ENCODE measurements around the gene LRFN5.

The LRFN5 gene

GRCh38 chr14:41642367-41642766 is 35.7 kb downstream of the LRFN5 start:
- H3K27ac ChIP-seq, result no peak overlapping the region
- no peak for TF ChIP-seq CTCF (IDR thresholded peaks at IDR 0.05; ENCODE audit: low read depth, low read length, missing control alignments)
- in situ Hi-C loops (cut with HindIII; ENCODE audit: low pct_ligation_motif_present, low sequenced_read_pairs), result no loop called here
- H3K36me3 ChIP-seq (replicated peaks), result no peaks in the 10 kb centered on the region
- H3K27me3 ChIP-seq (replicated peaks), result no peaks in the 10 kb centered on the region
- H3K4me3 ChIP-seq (ENCODE audit: low read depth, low read length), result no peak overlapping the region
- DNase-seq, result no peak

GRCh38 chr14:41642789-41643188 is 36.1 kb downstream of the LRFN5 start:
- no peak for DNase-seq
- Histone ChIP-seq H3K4me3 (ENCODE audit: low read depth, low read length) (no peak overlapping the region), H3K27ac (no peak overlapping the region), H3K27me3 (replicated peaks) (no peaks in the 10 kb centered on the region), H3K36me3 (replicated peaks) (no peaks in the 10 kb centered on the region)
- in situ Hi-C loops (cut with HindIII; ENCODE audit: low pct_ligation_motif_present, low sequenced_read_pairs), result no loop called here
- no peak for TF ChIP-seq CTCF (IDR thresholded peaks at IDR 0.05; ENCODE audit: low read depth, low read length, missing control alignments)

DNA sequence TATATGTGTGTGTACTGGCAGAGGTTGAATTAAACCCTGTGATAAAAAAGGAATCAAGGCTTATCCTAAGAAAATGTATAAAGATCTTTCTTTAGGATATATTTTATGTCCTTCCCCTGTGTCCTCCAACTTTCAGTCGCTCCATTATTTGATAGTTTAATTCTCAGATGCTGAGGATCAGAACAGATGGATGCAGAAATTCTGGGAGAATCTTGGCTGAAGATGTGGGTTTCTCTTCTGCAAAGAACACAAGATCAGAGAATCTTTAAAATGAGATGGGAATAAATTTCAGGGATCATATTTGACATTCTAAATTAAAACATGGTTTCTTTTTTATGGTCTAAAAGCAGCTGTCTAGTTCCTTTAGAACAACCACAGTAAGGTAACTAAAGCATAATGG is 37.9 kb downstream of the LRFN5 start:
- TF ChIP-seq CTCF (IDR thresholded peaks at IDR 0.05; ENCODE audit: low read depth, low read length, missing control alignments), result no peak
- Histone ChIP-seq H3K27ac (no peak overlapping the region), H3K4me3 (ENCODE audit: low read depth, low read length) (no peak overlapping the region), H3K27me3 (replicated peaks) (no peaks in the 10 kb centered on the region), H3K36me3 (replicated peaks) (no peaks in the 10 kb centered on the region)
- in situ Hi-C loops (cut with HindIII; ENCODE audit: low pct_ligation_motif_present, low sequenced_read_pairs), result no loop called here
- no peak for DNase-seq

GRCh38 chr14:41650802-41651201 is 44.1 kb downstream of the LRFN5 start:
- Histone ChIP-seq H3K27ac (no peak overlapping the region), H3K4me3 (ENCODE audit: low read depth, low read length) (no peak overlapping the region), H3K36me3 (replicated peaks) (no peaks in the 10 kb centered on the region), H3K27me3 (replicated peaks) (no peaks in the 10 kb centered on the region)
- TF ChIP-seq CTCF (IDR thresholded peaks at IDR 0.05; ENCODE audit: low read depth, low read length, missing control alignments), result no peak
- in situ Hi-C loops (cut with HindIII; ENCODE audit: low pct_ligation_motif_present, low sequenced_read_pairs), result no loop called here
- DNase-seq, result no peak

DNA sequence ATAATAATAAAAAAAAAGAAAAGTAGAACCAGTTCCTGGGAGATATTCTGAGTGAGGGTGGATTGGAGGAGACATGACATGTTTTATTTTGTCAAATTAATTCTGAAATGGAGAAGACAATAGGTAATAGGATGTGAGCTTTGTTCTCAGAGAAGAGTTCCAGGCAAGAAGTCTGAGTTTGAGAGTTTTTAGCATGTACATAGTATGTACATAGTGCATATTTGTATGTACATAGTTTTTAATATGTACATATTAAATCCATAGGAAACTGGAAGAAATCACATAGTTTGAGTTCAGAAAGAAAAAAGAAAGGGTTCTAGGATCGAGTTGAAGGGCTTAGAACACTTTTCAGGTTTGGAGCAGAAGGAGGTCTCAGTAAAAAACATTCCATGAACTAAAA is 47.5 kb downstream of the LRFN5 start:
- TF ChIP-seq CTCF (IDR thresholded peaks at IDR 0.05; ENCODE audit: low read depth, low read length, missing control alignments), result no peak
- H3K36me3 ChIP-seq (replicated peaks), result no peaks in the 10 kb centered on the region
- H3K4me3 ChIP-seq (ENCODE audit: low read depth, low read length), result no peak overlapping the region
- no peak for DNase-seq
- in situ Hi-C loops (cut with HindIII; ENCODE audit: low pct_ligation_motif_present, low sequenced_read_pairs), result no loop called here
- no peak overlapping the region for H3K27ac ChIP-seq
- no peaks in the 10 kb centered on the region for H3K27me3 ChIP-seq (replicated peaks)

GRCh38 chr14:41662780-41663472 is 56.2 kb downstream of the LRFN5 start:
- no peak overlapping the region for H3K4me3 ChIP-seq (ENCODE audit: low read depth, low read length)
- in situ Hi-C loops (cut with HindIII; ENCODE audit: low pct_ligation_motif_present, low sequenced_read_pairs), result no loop called here
- TF ChIP-seq CTCF (IDR thresholded peaks at IDR 0.05; ENCODE audit: low read depth, low read length, missing control alignments), result no peak
- H3K27ac ChIP-seq, result no peak overlapping the region
- H3K27me3 ChIP-seq (replicated peaks), result no peaks in the 10 kb centered on the region
- no peaks in the 10 kb centered on the region for H3K36me3 ChIP-seq (replicated peaks)
- DNase-seq, result no peak
